GM12872 (cell line): ENCODE results near the gene DHRS3.

Experiments used
- CTCF ChIP-seq: IDR thresholded peaks from 3 replicates; pipeline ENCODE4 v1.5.1; 2011; ENCODE audit warnings: low read depth, mild to moderate bottlenecking, low read length, moderate library complexity; ENCODE audit not compliant: insufficient read depth

Gene DHRS3

DNA sequence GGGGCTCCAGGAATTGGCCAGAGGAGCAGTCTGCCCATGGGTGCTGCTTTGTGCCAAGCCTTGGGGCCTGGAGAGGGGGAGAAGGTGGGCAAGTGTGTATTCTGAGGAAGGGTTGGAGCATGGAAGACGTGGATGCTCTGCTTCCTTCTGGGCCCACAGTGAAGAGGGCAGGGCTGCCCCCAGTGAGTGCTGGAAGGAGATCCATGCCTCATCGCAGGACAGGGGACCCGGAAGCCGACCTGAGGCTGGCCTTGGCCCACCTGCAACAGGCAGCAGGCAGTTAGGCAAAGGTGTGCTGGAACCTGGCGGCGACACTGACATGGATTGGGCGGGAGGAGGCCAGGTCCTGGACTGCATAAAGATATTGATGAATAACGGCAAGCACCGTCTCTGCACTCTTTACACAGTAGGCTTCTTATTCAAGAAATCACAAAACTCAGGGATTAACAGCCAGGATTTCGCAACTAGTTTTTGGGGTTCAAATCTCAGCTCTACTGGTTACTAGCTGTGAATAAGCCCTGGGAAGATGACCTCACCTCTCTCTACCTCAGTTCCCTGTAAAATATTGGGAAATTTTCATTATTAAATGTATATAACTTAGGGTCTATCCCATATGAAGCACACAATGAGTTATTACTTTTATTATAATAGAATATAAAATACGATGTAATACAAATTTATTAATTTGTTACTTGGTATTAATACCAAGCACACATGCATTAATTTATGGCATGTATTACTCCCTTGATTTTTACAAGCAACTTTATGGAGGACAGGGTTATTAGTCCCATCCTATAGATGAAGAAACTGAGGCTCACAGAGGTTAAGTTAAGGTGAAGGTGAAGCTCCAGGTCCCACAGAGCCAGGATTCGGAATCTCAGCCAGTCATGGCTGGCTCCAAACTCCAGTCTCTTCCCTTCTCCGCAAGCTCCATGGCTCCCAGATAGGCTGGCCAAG lies 62.3 kb downstream of the DHRS3 start:
- TF ChIP-seq CTCF = no peak

GRCh38 chr1:12554521-12555305 lies 63.3 kb downstream of the DHRS3 start:
- no peak for TF ChIP-seq CTCF

GRCh38 chr1:12553963-12554362 lies 64.0 kb downstream of the DHRS3 start:
- no peak for TF ChIP-seq CTCF

GRCh38 chr1:12552951-12553921 lies 64.8 kb downstream of the DHRS3 start:
- no peak for TF ChIP-seq CTCF

DNA sequence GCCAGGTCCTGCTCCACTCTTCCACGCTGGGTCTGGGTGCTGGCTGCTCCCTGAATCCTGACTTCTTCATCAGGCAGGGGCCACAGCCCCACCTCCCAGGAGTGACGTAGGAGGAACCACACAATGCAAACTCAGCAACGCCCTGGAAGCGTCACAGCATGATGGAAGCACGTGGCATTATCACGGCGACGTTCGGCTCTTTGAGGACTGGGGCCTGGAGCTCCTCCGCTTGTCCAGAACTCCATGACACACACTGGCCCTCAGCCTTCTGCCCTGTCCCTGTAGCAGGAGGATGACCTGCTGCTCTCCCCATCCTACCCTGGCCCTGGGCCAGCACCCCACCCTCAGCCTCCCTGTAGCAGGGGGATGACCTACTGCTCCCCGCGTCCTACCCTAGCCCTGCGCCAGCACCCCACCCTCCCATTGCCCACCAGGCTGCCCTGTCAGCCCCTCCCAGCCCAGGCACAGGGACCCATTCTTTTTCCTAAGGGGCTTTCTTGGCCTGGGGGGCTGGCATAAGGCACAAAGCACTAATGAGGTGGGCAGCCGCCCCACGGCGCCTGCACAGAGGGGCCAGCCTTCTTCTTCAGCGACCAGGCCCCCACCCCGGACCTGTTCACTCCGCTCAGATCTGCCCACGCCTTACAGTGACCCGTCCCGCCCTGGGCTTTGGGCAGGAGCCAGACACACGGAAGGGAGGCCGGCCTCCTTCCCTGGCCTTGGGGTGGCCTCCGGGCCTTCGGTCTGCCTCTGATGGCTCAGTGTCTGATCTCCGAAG lies 65.7 kb downstream of the DHRS3 start:
- TF ChIP-seq CTCF = no peak

- no peak for TF ChIP-seq CTCF
Measured at GRCh38 chr1:12551584-12551983, 66.4 kb downstream of the DHRS3 start.
